Trophoblast cell (in vitro differentiated cells and primary cell): ENCODE measurements around the gene FNDC3A.
"Not testable (repeated sequence)": the region's sequence is repeated elsewhere in the genome, so short reads cannot be mapped to it uniquely, and the experiment has no call there.

Experiments used
- DNase-seq, 2 donors: peaks; one replicate each; pipeline ENCODE4 v3.0.0-alpha.2; 2016
- H2AFZ ChIP-seq: 2 replicates; pipeline ENCODE4 v1.6.1; 2013; ENCODE audit warnings: low read length, moderate library complexity, mild to moderate bottlenecking; ENCODE audit not compliant: insufficient read depth, poor library complexity
- H2AK5ac ChIP-seq: 2 replicates; pipeline ENCODE4 v1.6.1; 2013; ENCODE audit warnings: mild to moderate bottlenecking, low read length
- H2BK120ac ChIP-seq: 2 replicates; pipeline ENCODE4 v1.6.1; 2013; ENCODE audit warnings: low read length, mild to moderate bottlenecking, moderate library complexity; ENCODE audit not compliant: insufficient read depth, poor library complexity
- H2BK12ac ChIP-seq: 2 replicates; pipeline ENCODE4 v1.6.1; 2013; ENCODE audit warnings: mild to moderate bottlenecking, low read length, moderate library complexity
- H2BK5ac ChIP-seq: 2 replicates; pipeline ENCODE4 v1.6.1; 2013; ENCODE audit warnings: low read length, low read depth, moderate library complexity, mild to moderate bottlenecking; ENCODE audit not compliant: poor library complexity
- H3K14ac ChIP-seq: 2 replicates; pipeline ENCODE4 v1.6.1; 2013; ENCODE audit warnings: mild to moderate bottlenecking, low read length
- H3K18ac ChIP-seq: 2 replicates; pipeline ENCODE4 v1.6.1; 2013; ENCODE audit warnings: mild to moderate bottlenecking, low read length
- H3K23ac ChIP-seq: 2 replicates; pipeline ENCODE4 v1.6.1; 2013; ENCODE audit warnings: low read length
- H3K27ac ChIP-seq: 2 replicates; pipeline ENCODE4 v1.5.1; 2013; ENCODE audit warnings: low read depth, mild to moderate bottlenecking, inconsistent platforms, low read length, moderate library complexity
- H3K27me3 ChIP-seq: 2 replicates; pipeline ENCODE4 v1.6.1; 2013; ENCODE audit warnings: inconsistent platforms, mild to moderate bottlenecking, low read length, moderate library complexity; ENCODE audit not compliant: insufficient read depth
- H3K36me3 ChIP-seq, 2 experiments: 1 replicate in 1 of 2; 2 replicates in 1 of 2; pipeline ENCODE4 v1.6.1; 2013; ENCODE audit warnings: low read length in 2 of 2, mild to moderate bottlenecking in 2 of 2, moderate library complexity in 1 of 2; ENCODE audit not compliant: insufficient read depth in 2 of 2, control insufficient read depth in 1 of 2
- H3K4ac ChIP-seq: 2 replicates; pipeline ENCODE4 v1.6.1; 2013; ENCODE audit warnings: low read depth, mild to moderate bottlenecking, low read length, moderate library complexity
- H3K4me1 ChIP-seq, 2 experiments: 1 replicate in 1 of 2; 2 replicates in 1 of 2; pipeline ENCODE4 v1.6.1; 2013; ENCODE audit warnings: low read length in 2 of 2, mild to moderate bottlenecking in 2 of 2, moderate library complexity in 1 of 2; ENCODE audit not compliant: insufficient read depth in 2 of 2, control insufficient read depth in 1 of 2
- H3K4me2 ChIP-seq: 2 replicates; pipeline ENCODE4 v1.6.1; 2013; ENCODE audit warnings: inconsistent platforms, mild to moderate bottlenecking, low read length, moderate library complexity
- H3K4me3 ChIP-seq: 2 replicates; pipeline ENCODE4 v1.5.1; 2013; ENCODE audit warnings: mild to moderate bottlenecking, low read depth, low read length, inconsistent platforms
- H3K79me1 ChIP-seq: one replicate; pipeline ENCODE4 v1.6.1; 2013; ENCODE audit warnings: low read length
- H3K79me2 ChIP-seq: 2 replicates; pipeline ENCODE4 v1.6.1; 2013; ENCODE audit warnings: low read length, mild to moderate bottlenecking; ENCODE audit not compliant: control insufficient read depth, insufficient read depth, poor library complexity
- H3K9ac ChIP-seq: 2 replicates; pipeline ENCODE4 v1.6.1; 2013; ENCODE audit warnings: mild to moderate bottlenecking, low read length
- H3K9me3 ChIP-seq: 2 replicates; pipeline ENCODE4 v1.6.1; 2013; ENCODE audit warnings: low read depth, mild to moderate bottlenecking, control low read depth, inconsistent platforms, low read length; ENCODE audit not compliant: insufficient read depth
- H4K12ac ChIP-seq: 2 replicates; pipeline ENCODE4 v1.6.1; 2013; ENCODE audit warnings: low read depth, mild to moderate bottlenecking, low read length, moderate library complexity
- H4K8ac ChIP-seq: 2 replicates; pipeline ENCODE4 v1.6.1; 2013; ENCODE audit warnings: low read depth, mild to moderate bottlenecking, low read length, moderate library complexity
- H4K91ac ChIP-seq: one replicate; pipeline ENCODE4 v1.6.1; 2013; ENCODE audit warnings: low read depth, mild to moderate bottlenecking, low read length, moderate library complexity
- WGBS: extraction: QIAGEN DNeasy Blood & Tissue Kit; methylation state at CpG from one replicate; pipeline ENCODE4 v1.1.7; 2013; ENCODE audit warnings: missing lambda C conversion rate; ENCODE audit not compliant: insufficient read length, insufficient coverage; ENCODE audit errors: extremely low coverage; 5-methylcytosine and 5-hydroxymethylcytosine counted together

FNDC3A gene

DNA sequence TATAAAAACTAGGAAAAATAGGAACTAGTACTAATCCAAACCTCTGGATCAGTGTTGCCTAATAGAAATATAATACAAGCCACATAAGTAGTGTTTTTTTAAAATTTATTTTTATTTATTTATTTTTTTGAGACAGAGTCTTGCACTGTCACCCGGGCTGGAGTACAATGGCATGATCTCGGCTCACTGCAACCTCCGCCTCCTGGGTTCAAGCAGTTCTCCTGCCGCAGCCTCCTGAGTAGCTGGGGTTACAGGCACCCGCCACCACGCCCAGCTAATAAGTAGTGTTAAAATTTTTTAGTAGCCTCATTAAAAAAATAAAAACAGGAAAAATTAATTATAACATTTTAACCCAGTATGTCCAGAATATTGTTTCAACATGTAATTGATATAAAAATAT, 94.3 kb downstream of the FNDC3A start:
- H4K8ac ChIP-seq, H3K9ac ChIP-seq, H3K4ac ChIP-seq, H3K79me1 ChIP-seq, H3K27me3 ChIP-seq, H3K36me3 ChIP-seq, H2BK120ac ChIP-seq, H3K4me1 ChIP-seq, H3K4me2 ChIP-seq, H3K79me2 ChIP-seq, H3K4me3 ChIP-seq, H3K23ac ChIP-seq, H2BK5ac ChIP-seq, H4K12ac ChIP-seq, H2AK5ac ChIP-seq, H2AFZ ChIP-seq, H3K9me3 ChIP-seq, H3K14ac ChIP-seq, H4K91ac ChIP-seq, DNase-seq, H2BK12ac ChIP-seq, H3K18ac ChIP-seq, H3K27ac ChIP-seq: not testable (repeated sequence)
- no CpG with 5 or more reads among the region's 6 CpGs for WGBS

GRCh38 chr13:49071341-49071937, 95.7 kb downstream of the FNDC3A start:
- no peak overlapping the region for H2AFZ ChIP-seq
- H4K91ac ChIP-seq = no peak overlapping the region
- H3K9ac ChIP-seq = no peak overlapping the region
- peaks cover 2 to 3% of the 10 kb centered on the region in 2 experiments for H3K36me3 ChIP-seq
- H2BK5ac ChIP-seq = no peak overlapping the region
- no peak overlapping the region for H3K4ac ChIP-seq
- no peak overlapping the region for H2AK5ac ChIP-seq
- no peak overlapping the region for H3K4me2 ChIP-seq
- no peak overlapping the region for H4K12ac ChIP-seq
- no peak overlapping the region for H3K18ac ChIP-seq
- no peak overlapping the region for H2BK120ac ChIP-seq
- no peak overlapping the region for H3K27ac ChIP-seq
- H3K4me3 ChIP-seq = no peak overlapping the region
- H3K4me1 ChIP-seq = no peaks in the 10 kb centered on the region
- H3K79me2 ChIP-seq = no peaks in the 10 kb centered on the region
- no peak overlapping the region for H3K14ac ChIP-seq
- no peak overlapping the region for H4K8ac ChIP-seq
- DNase-seq = peak in 1 of 2 donors; percentile 39
- H3K9me3 ChIP-seq = no peaks in the 10 kb centered on the region
- no peaks in the 10 kb centered on the region for H3K27me3 ChIP-seq
- H3K79me1 ChIP-seq = no peaks in the 10 kb centered on the region
- no peak overlapping the region for H3K23ac ChIP-seq
- WGBS = no CpG with 5 or more reads among the region's 1 CpG
- H2BK12ac ChIP-seq = no peak overlapping the region

DNA sequence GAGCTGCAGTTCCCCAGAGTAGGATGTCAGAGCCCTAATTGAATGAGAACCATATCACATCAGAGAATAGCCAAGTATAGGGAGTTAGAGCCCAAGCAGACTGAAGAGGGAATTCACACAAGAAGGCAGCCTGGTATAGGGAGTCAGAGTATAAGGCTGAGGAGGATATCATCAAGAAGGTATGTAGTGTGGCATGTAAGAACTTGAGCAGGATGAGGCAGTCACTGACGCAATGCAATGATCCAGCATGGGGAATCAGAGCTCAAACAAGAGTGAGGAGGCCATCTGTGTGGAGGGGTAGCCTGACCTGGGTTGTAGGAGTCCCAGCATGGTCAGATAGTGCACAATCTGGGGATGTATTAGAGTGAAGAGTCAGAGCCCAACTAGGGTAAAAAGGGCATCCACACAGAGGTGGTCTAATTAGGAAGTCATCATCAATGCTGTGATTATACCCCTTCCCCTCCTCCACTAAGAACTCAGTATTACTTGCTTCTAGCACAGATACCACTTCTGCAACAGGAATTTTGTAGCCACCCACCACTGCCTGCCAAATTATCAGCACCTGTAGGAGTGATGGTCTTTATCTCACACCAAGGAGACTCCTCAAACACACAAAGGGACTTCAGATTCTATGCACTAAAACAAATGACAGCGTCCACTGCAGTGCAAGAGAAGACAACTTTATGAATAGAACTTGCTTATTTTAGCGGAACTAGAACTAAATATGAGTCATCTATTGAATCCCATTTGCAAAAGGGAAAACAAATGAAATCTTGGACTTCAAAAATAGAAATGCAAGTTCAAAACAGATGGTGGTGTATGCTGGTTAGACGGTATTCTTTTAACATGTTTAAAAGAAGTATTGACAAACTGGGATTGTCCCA, 107.2 kb downstream of the FNDC3A start:
- H3K4me1 ChIP-seq = peaks cover 0 to 2% of the 10 kb centered on the region in 2 experiments
- H3K4ac ChIP-seq = no peak overlapping the region
- no peaks in the 10 kb centered on the region for H3K79me2 ChIP-seq
- H3K36me3 ChIP-seq = peaks cover 0 to 3% of the 10 kb centered on the region in 2 experiments
- no CpG with 5 or more reads among the region's 4 CpGs for WGBS
- no peak overlapping the region for H2AFZ ChIP-seq
- H4K8ac ChIP-seq = no peak overlapping the region
- H3K23ac ChIP-seq = no peak overlapping the region
- DNase-seq = peak; percentile 74 to 84
- H2BK5ac ChIP-seq = no peak overlapping the region
- H3K27me3 ChIP-seq = no peaks in the 10 kb centered on the region
- H3K9me3 ChIP-seq = no peaks in the 10 kb centered on the region
- H2BK120ac ChIP-seq = no peak overlapping the region
- no peak overlapping the region for H3K4me2 ChIP-seq
- H2AK5ac ChIP-seq = no peak overlapping the region
- no peak overlapping the region for H2BK12ac ChIP-seq
- no peak overlapping the region for H3K14ac ChIP-seq
- H3K79me1 ChIP-seq = no peaks in the 10 kb centered on the region
- no peak overlapping the region for H3K4me3 ChIP-seq
- no peak overlapping the region for H4K12ac ChIP-seq
- H3K18ac ChIP-seq = no peak overlapping the region
- H3K27ac ChIP-seq = no peak overlapping the region
- H4K91ac ChIP-seq = no peak overlapping the region
- H3K9ac ChIP-seq = no peak overlapping the region

GRCh38 chr13:49084961-49085360, 109.2 kb downstream of the FNDC3A start:
- H2BK5ac ChIP-seq = no peak overlapping the region
- H4K12ac ChIP-seq = no peak overlapping the region
- no peak overlapping the region for H3K23ac ChIP-seq
- no peak overlapping the region for H3K4me3 ChIP-seq
- H3K14ac ChIP-seq = no peak overlapping the region
- no peaks in the 10 kb centered on the region for H3K79me2 ChIP-seq
- H4K8ac ChIP-seq = no peak overlapping the region
- no peak overlapping the region for H4K91ac ChIP-seq
- no peak overlapping the region for H2AFZ ChIP-seq
- peaks cover 0 to 2% of the 10 kb centered on the region in 2 experiments for H3K36me3 ChIP-seq
- no peak overlapping the region for H2AK5ac ChIP-seq
- peak; percentile 58 to 93 for DNase-seq
- H2BK120ac ChIP-seq = no peak overlapping the region
- no peak overlapping the region for H3K27ac ChIP-seq
- H3K9ac ChIP-seq = no peak overlapping the region
- H3K4me2 ChIP-seq = no peak overlapping the region
- no peak overlapping the region for H3K4ac ChIP-seq
- H3K27me3 ChIP-seq = no peaks in the 10 kb centered on the region
- no peak overlapping the region for H2BK12ac ChIP-seq
- H3K79me1 ChIP-seq = no peaks in the 10 kb centered on the region
- no peak overlapping the region for H3K18ac ChIP-seq
- no CpG with 5 or more reads among the region's 3 CpGs for whole genome bisulfite sequencing
- no peaks in the 10 kb centered on the region for H3K9me3 ChIP-seq
- peaks cover 0 to 2% of the 10 kb centered on the region in 2 experiments for H3K4me1 ChIP-seq
